Measurements from ENCODE around the gene NCLN.
"Not testable (repeated sequence)": the region's sequence is repeated elsewhere in the genome, so short reads cannot be mapped to it uniquely, and the experiment has no call there.

NCLN gene

GRCh38 chr19:3154957-3155736 is 30.6 kb upstream of the NCLN start:
- DNase-seq (ENCODE audit: low read depth, low spot score), result peak; percentile 41

- DNase-seq (ENCODE audit: low read depth, low spot score), result no peak
Measured at GRCh38 chr19:3157096-3157845, 28.5 kb upstream of the NCLN start.

GRCh38 chr19:3159565-3159964 is 26.2 kb upstream of the NCLN start:
- DNase-seq (ENCODE audit: low read depth, low spot score), result no peak

- DNase-seq (ENCODE audit: low read depth, low spot score), result no peak
Measured at GRCh38 chr19:3160219-3160618, 25.5 kb upstream of the NCLN start.

GRCh38 chr19:3161453-3161852 is 24.3 kb upstream of the NCLN start:
- no peak for DNase-seq (ENCODE audit: low read depth, low spot score)

- DNase-seq (ENCODE audit: low read depth, low spot score), result no peak
Measured at GRCh38 chr19:3162418-3163229, 23.1 kb upstream of the NCLN start.

- DNase-seq (ENCODE audit: low read depth, low spot score), result no peak
Measured at GRCh38 chr19:3163230-3163886, 22.4 kb upstream of the NCLN start.

- DNase-seq (ENCODE audit: low read depth, low spot score), result no peak
Measured at GRCh38 chr19:3163943-3164342, 21.8 kb upstream of the NCLN start.

GRCh38 chr19:3167533-3168272 is 18.0 kb upstream of the NCLN start:
- no peak for DNase-seq (ENCODE audit: low read depth, low spot score)

GRCh38 chr19:3171894-3172672 is 13.6 kb upstream of the NCLN start:
- no peak for DNase-seq (ENCODE audit: low read depth, low spot score)

GRCh38 chr19:3172673-3173000 is 13.1 kb upstream of the NCLN start:
- not testable (repeated sequence) for DNase-seq (ENCODE audit: low read depth, low spot score)

GRCh38 chr19:3175781-3176714 is 9.7 kb upstream of the NCLN start:
- DNase-seq (ENCODE audit: low read depth, low spot score), result no peak

- no peak for DNase-seq (ENCODE audit: low read depth, low spot score)
Measured at GRCh38 chr19:3176715-3177501, 8.8 kb upstream of the NCLN start.

GRCh38 chr19:3178377-3178972 is 7.3 kb upstream of the NCLN start, which contains the start of gene S1PR4:
S1PR4 (plus strand) TSS chr19:3178769; CDS start chr19:3178793, 24 bp downstream.
- peak; percentile 49 for DNase-seq (ENCODE audit: low read depth, low spot score)

GRCh38 chr19:3178973-3179738 is 6.6 kb upstream of the NCLN start:
- no peak for DNase-seq (ENCODE audit: low read depth, low spot score)

- DNase-seq (ENCODE audit: low read depth, low spot score), result no peak
Measured at GRCh38 chr19:3179739-3180293, 5.9 kb upstream of the NCLN start.

Data from activated naive CD8-positive, alpha-beta T cell treated with anti-CD3 and anti-CD28 coated beads, Interleukin-2, amount 50 U/mL, for 16 hours (primary cell).